KOPT-K1 (cell line): ENCODE results near the gene RALGPS1.
A peak's percentile ranks its signal among the peaks of the same experiment; 100 is the strongest.

Experiments used
- H3K27ac ChIP-seq: fragments of 200-600 bp; sonication (generic); 2 replicates; pipeline ENCODE4 v1.5.1; 2016; ENCODE audit warnings: antibody characterized with exemption, mild to moderate bottlenecking, low read depth, low read length; ENCODE audit not compliant: poor library complexity, severe bottlenecking
- H3K36me3 ChIP-seq: fragments of 200-600 bp; sonication (generic); 2 replicates; pipeline ENCODE4 v1.5.1; 2017; ENCODE audit warnings: antibody characterized with exemption, mild to moderate bottlenecking, low read length, moderate library complexity; ENCODE audit not compliant: insufficient read depth
- H3K9me3 ChIP-seq: fragments of 200-600 bp; sonication (generic); 2 replicates; pipeline ENCODE4 v1.5.1; 2017; ENCODE audit warnings: antibody characterized with exemption, low read length, mild to moderate bottlenecking; ENCODE audit not compliant: insufficient read depth, poor library complexity, severe bottlenecking

Gene RALGPS1

GRCh38 chr9:126933334-126933980, 18.9 kb downstream of the RALGPS1 start:
- no peaks in the 10 kb centered on the region for H3K36me3 ChIP-seq
- H3K27ac ChIP-seq = peak overlapping the region; percentile 100
- H3K9me3 ChIP-seq = peaks cover 5% of the 10 kb centered on the region

DNA sequence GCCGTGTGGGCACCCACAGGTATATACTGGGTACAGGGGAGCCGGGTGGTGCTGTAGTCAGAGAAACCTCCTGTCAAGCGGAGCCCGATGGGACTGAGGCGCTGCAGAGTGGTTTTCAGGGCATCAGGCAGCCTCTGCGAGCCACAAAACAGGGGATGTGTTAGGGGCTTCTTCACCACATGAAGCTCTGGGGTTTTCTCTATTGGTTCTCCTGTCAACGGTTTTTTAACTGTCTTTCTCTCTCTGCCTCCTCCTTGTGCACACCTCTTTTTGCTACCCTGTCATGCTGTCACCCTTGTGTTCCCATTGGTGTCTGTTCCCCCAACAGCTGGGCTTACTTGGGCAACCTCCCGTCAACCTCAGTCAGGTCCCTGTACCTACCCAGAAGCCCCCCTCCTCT, 19.9 kb downstream of the RALGPS1 start:
- Histone ChIP-seq H3K9me3 (peaks cover 5% of the 10 kb centered on the region), H3K36me3 (no peaks in the 10 kb centered on the region), H3K27ac (peak overlapping the region; percentile 100)

DNA sequence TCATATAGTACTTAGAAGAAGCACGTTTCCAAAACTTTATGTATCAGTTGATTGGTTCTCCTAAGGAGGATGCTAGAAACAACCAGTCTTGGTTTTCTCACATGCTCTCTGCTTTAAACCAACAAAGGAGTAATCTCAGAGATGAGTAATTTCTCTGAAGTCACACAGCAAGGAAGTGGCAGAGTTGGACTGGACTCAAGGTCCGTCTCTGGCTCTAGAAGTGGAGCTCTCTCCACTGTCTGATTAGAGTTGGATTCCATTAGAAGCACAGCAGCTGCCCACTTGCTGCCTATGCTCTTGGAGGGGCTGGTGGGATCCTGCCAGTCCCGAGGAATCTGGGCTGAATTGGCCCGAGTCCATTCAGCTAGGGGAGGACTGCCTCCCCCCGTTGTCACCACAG, 21.0 kb downstream of the RALGPS1 start:
- peak overlapping the region; percentile 100 for H3K27ac ChIP-seq
- H3K9me3 ChIP-seq = peaks cover 5% of the 10 kb centered on the region
- no peaks in the 10 kb centered on the region for H3K36me3 ChIP-seq

DNA sequence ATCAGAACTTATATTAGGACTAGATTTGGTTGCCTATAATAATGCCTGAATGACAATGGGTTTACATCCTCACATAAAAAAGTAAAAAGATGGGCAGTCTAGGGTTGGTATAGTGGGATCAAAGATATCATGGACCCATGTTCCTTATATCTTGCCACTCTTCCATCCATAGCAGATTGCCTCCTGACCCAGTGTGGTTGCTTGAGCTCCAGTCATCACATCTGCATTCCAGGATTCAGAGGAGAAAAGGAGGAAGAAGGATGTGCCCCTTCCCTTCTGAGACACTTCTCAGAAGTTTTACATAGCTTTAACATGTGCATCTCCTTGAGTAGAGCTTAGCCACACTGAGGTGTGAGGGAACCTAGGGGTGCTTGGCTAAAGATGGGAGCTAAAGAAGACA, 22.9 kb downstream of the RALGPS1 start:
- H3K36me3 ChIP-seq = no peaks in the 10 kb centered on the region
- peaks cover 5% of the 10 kb centered on the region for H3K9me3 ChIP-seq
- H3K27ac ChIP-seq = peak overlapping the region; percentile 46

DNA sequence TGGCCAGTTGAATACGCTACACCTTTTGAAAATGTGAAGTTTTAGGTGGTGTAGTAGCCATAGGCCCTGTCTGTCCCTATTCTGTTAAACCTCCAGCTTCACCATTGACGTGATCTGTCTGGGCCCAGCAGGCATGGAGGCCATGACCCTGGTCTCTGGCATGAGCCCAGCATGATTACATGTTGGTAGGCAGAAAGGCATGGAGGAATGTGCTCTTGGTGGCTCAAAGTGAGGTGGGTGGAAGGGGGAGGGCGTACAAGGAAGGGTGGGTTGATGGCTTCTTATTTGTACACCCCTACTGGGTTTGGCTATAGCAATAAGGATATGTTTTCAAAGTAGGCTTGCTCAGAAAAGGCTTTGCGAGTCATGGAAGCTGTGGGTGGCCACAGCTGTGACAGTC, 23.7 kb downstream of the RALGPS1 start:
- Histone ChIP-seq H3K9me3 (peaks cover 5% of the 10 kb centered on the region), H3K36me3 (no peaks in the 10 kb centered on the region), H3K27ac (peak overlapping the region; percentile 46)

DNA sequence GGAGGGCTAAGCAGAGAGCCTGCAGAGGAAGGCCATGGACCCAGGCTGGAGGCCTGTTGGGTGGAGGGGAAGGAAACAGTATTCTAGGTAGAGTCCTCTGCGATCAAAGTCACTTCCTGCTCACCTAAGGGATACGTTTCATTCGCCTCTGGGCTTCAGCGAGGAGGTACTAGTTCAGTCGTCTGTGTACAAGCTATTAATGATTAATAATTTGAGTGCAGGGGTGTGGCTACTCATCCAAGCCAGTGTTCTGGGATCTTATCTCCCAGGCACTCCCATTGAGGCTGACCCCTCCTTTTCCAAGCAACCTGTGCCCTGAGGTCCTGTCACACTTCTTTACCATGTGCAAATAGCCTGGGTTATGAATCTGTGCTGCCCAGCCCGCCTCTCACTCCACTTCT, 25.2 kb downstream of the RALGPS1 start:
- peak overlapping the region; percentile 46 for H3K27ac ChIP-seq
- no peaks in the 10 kb centered on the region for H3K36me3 ChIP-seq
- peaks cover 5% of the 10 kb centered on the region for H3K9me3 ChIP-seq

GRCh38 chr9:126942399-126942798, 27.8 kb downstream of the RALGPS1 start:
- peaks cover 1% of the 10 kb centered on the region for H3K9me3 ChIP-seq
- H3K27ac ChIP-seq = no peak overlapping the region
- no peaks in the 10 kb centered on the region for H3K36me3 ChIP-seq

DNA sequence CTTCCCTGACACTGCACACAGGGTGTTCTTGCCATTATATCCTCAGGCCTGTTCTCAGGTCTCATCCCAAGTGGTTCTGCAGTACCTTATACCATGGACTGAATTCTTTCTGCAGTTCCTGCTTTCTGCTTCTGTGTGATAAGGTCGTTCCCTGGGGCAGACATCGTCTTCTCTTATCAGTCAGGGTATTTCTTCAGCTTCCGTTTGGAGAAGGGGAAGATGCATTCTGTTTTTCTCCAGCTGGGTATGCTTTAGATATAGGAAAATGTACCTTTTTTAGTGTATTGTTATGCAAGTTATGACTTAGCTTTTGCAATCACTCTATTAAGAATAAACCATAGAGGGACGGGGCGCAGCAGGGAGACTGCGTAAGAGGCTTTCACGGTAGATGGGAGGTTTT, 31.1 kb downstream of the RALGPS1 start:
- Histone ChIP-seq H3K36me3 (no peaks in the 10 kb centered on the region), H3K27ac (no peak overlapping the region), H3K9me3 (no peaks in the 10 kb centered on the region)

- no peak overlapping the region for H3K27ac ChIP-seq
- no peaks in the 10 kb centered on the region for H3K9me3 ChIP-seq
- no peaks in the 10 kb centered on the region for H3K36me3 ChIP-seq
Observed at GRCh38 chr9:126947529-126947928, 32.9 kb downstream of the RALGPS1 start.

DNA sequence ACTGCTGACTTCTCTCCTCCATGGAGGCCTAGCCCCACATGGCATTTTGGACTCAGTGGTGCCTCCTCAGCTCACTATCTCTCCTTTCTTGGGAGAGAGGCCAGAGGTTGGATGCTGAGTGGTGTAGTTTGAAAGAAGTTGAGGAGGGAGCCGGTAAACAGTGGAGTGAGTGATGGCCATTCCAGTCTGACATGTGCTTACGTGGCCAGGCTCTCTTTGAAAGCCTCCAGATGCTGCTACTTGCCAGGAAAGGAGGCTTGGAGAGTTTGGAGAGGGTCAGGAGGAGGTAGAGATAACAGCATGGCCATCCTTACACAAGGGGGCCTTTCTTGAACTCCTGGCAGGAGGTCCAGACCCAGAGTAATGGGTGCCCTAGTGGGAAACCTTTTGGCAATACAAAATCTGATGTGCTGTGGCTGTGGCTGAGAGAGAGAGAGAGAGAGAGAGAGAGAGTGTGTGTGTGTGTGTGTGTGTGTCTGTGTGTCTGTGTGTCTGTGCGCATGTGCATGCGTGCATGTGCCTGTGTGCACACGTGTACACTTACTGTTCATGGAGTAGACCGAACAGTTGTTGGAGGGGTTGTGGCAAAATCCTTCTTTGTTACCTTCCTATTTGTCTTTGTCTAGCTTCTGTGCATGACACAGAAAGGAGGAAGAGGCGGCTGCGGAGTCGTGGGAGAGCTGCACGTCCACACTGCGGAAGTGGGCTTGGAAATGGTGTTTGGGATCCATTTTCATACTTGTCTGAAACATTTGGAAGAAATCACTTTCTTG, 37.8 kb downstream of the RALGPS1 start:
- Histone ChIP-seq H3K36me3 (no peaks in the 10 kb centered on the region), H3K27ac (no peak overlapping the region), H3K9me3 (no peaks in the 10 kb centered on the region)

DNA sequence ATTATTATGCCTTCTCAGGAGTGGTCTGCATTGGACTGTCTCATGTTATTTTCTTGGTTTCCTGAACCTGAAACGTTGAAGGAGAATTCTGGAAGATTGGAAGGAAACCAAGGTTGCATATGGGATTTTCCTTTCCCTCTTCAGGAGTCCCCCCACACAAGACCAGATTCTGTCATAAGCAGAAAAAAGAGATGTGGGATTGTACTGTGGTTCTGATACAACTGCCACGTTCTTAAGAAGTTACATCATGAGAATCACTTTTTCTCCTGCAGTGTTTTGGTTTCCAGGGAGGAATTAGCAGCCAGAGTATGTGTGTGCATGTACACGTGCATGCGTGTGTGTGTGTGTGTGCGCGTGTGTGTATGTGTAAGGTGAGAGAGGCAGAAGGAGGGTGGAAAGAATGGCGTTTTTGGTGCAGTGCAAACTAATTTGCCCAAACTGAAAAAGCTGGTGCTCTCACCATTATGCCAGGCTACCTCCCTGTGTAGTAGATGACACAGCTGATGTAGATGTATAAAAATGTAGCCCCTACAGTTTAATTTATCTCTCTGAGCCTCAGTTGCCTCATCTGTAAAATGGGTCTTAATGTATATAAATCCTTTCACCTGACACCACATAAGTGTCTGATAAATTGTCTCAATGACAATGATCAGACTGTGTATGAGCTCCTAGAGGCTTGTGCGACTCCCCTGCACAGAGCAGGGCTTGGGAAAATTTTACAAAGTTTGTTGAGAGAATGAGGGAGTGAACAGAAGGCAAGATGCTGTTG, 38.6 kb downstream of the RALGPS1 start:
- no peaks in the 10 kb centered on the region for H3K9me3 ChIP-seq
- H3K27ac ChIP-seq = no peak overlapping the region
- no peaks in the 10 kb centered on the region for H3K36me3 ChIP-seq

DNA sequence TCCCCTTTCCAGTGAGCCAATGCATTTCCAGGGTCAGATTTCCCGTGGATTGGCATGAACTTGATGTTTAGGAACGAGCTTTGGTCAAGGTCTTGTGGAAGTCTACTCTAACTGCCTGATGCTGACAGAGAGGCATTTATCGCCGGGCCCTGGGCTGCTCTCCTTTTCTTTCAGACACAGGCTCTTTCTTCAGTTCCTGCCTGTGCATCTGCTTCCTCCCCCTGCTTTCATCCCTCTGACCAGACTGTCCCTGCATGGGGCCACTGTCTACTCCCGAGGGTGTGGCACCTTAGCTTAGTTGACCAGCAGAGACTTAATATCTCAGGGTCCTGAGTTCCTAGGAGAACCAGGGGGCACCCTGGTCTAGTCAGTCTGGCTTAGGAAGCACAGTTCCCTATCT, 41.2 kb downstream of the RALGPS1 start:
- H3K27ac ChIP-seq = no peak overlapping the region
- H3K9me3 ChIP-seq = no peaks in the 10 kb centered on the region
- no peaks in the 10 kb centered on the region for H3K36me3 ChIP-seq

DNA sequence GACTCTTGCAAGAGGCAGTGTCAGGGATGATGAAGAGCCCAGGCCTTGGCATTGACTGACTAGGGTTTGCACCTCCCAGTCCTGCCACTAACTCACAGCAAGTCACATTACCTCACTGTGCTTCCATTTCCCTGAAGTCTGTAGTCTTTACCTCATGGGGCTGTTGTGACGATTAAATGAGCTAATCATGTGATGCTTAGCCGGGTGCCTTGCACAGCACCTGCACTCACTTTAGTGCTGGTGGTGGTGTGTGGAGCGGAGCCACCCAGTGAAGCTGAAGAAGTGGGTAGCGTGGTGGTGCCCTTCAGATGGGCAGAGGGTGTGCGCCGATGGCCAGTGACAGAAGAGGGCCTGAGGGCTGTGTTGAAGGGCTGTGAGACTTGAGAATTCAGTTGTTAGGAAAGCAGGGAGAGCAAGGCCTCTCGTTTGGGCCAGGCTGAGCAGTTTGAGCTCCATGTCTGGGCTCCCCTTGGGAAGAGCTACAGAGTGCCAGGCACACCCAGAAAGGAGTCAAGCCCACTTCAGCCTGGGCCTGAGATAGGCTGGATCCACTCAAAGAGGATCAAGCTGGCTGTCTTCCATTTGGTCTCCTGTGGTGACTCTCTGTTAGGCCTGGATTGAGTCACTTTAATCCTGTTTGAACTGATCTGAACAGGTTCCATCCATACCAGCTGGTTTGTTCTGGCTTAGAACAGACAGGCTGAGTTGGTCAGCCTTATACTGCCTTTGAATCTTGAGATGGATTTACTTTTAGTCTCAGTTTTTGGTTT, 42.5 kb downstream of the RALGPS1 start:
- H3K27ac ChIP-seq = no peak overlapping the region
- H3K36me3 ChIP-seq = 0 out of 2 replicates have a peak, but pooled peaks cover under 1% of the 10 kb centered on the region
- H3K9me3 ChIP-seq = no peaks in the 10 kb centered on the region

- Histone ChIP-seq H3K36me3 (peaks cover 6% of the 10 kb centered on the region; the same call in 1 of the 2 replicates), H3K9me3 (no peaks in the 10 kb centered on the region), H3K27ac (no peak overlapping the region)
Observed at GRCh38 chr9:126957687-126958053, 43.1 kb downstream of the RALGPS1 start.

DNA sequence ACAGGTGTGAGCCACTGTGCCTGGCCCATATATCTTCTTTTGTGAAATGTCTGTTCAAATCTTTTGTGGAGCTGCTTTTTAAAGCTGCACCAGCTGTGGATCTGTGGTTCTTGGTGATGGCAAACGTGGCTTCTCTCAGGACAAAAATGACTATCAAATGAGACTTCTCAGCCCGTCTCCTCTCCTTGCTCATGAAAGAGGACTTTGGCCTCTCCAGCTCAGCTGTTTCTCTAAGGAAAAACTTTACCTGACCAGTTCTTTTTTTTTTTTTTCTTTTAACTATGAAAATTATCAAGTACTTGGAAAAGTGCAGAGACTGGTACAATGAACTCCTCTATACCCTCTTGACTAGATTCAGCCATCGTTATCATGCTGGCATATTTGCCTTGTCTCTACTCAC, 44.8 kb downstream of the RALGPS1 start:
- Histone ChIP-seq H3K27ac (no peak overlapping the region), H3K9me3 (no peaks in the 10 kb centered on the region), H3K36me3 (peaks cover 10% of the 10 kb centered on the region; the same call in 1 of the 2 replicates)
